Motor neuron (in vitro differentiated cells): ENCODE measurements around the gene PLAGL1. TPM values are rescaled to one million over a fixed set of nuclear protein-coding genes. Genes with fewer than 3 reads are reported as not detected.

Experiments
- ATAC-seq, 8 experiments: fragments of 200-7000 bp; cut with Tn5 transposase; replicated peaks in 6 of 8; 2 replicates each; pipeline ENCODE4 v1.8.0; 2021; ENCODE audit warnings: mild to moderate bottlenecking in 8 of 8, moderate library complexity in 8 of 8
- H3K27ac ChIP-seq, 2 donors: fragments of 250-450 bp; sonication (Bioruptor Pico); 2 replicates each; pipeline ENCODE4 v1.9.0; 2021; ENCODE audit warnings: antibody characterized with exemption in 2 of 2, mild to moderate bottlenecking in 2 of 2, moderate library complexity in 1 of 2
- H3K4me1 ChIP-seq, 2 donors: fragments of 250-450 bp; sonication (Bioruptor Pico); replicated peaks in 1 of 2; 2 replicates each; pipeline ENCODE4 v1.6.1; 2021; ENCODE audit warnings: antibody characterized with exemption in 2 of 2, mild to moderate bottlenecking in 2 of 2, moderate library complexity in 1 of 2
- H3K4me3 ChIP-seq, 5 donors: fragments of 250-450 bp; sonication (Bioruptor Pico); 2 replicates each; pipeline ENCODE4 v1.9.0; 2021; ENCODE audit warnings: antibody characterized with exemption in 5 of 5, mild to moderate bottlenecking in 5 of 5, moderate library complexity in 4 of 5
- WGBS, 10 experiments: fragments of 450-650 bp; shearing (Covaris generic); methylation state at CpG; one replicate each; pipeline ENCODE4 v1.0.0; 2022; 5-methylcytosine and 5-hydroxymethylcytosine counted together
- in situ Hi-C, 9 experiments: fragments of 400-800 bp; cut with MboI; loops; one replicate each; pipeline ENCODE4 v1.15.0; 2021; ENCODE audit warnings: low sequenced_read_pairs in 9 of 9, low pct_unique_long_range_greater_than_20kb in 2 of 9; ENCODE audit not compliant: unreplicated experiment in 9 of 9
- total RNA-seq, 8 experiments: library from RNA; unstranded; fragments of 300-600 nt; gene quantifications; 2 replicates each; pipeline versions ENCODE4 v1.2.3 to v1.2.4, GENCODE V29; 2022

Gene PLAGL1
- total RNA-seq, 8 experiments from 2014 or later, result 7.2 to 50.5 (median 18.9) TPM

DNA sequence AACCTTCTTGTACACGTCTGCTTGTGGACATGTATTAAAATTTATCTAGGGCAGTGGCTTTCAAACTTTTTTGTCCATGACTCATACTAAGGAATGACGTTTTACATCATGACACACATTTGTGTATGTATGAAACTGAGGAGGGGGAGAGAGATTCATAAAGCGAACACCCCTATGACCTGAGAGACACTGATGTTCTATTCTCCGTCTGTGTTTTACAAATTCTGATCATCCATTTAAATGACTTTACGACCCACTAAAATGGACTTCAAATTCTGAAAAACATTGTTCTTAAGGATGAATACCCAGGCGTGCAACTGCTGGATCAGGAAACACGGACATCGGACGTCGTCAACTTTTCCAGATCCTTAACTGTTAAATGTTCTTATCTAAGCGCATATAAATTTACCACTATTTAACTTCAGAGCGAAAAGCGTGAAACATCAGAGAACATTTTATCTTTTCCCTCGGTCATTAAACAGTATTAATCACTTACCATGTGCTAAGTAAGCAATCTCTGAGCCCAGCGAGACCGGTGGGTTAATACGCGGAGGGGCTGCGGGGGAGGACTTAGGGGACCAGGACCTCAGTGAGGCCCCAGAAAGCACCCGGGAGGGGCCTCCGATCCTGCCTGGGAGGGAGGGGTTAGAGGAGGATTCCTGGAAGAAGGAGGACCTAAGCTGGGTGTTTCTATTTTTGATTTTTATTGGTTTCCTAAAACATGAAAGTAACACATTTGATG, 1.2 kb downstream of the PLAGL1 start:
- WGBS, 10 experiments, result 4 to 75% (median 55%) methylated on average over 2 to 18 of the region's 21 CpGs
- no peak overlapping the region for H3K27ac ChIP-seq
- peak overlapping the region; percentile 51 to 65 (median 55) for H3K4me3 ChIP-seq
- ATAC-seq, result peak in 4 of 8 experiments; percentile 13 to 54 (median 33)
- H3K4me1 ChIP-seq, result peaks cover 0 to 5% of the 10 kb centered on the region in 2 donors
- in situ Hi-C loops, result loop anchor here in 4 of 9 experiments (25.0 kb wide), 2 partner anchors 420 to 445 kb away; no protein-coding TSS in a partner anchor

DNA sequence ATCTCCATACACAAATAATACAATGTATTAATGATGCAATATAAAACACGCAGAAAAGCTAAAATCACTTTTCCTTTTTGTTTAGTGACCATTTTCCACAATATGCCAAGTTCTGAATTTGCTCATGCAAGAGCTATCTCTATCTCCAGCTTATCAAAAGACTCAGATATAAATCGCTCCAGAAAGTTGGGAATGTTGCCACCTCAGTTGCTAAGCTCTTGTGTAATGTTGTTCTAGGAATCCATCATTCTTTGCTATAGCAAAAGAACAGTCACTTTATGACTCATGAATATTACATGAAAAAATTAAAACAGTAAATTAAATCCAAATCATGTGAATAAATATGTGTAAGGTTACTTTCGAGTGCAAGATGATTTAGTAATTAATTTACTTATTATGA, 8.7 kb downstream of the PLAGL1 start:
- WGBS, 10 experiments, result 64 to 96% (median 82%) methylated on average over 2 to 3 of the region's 3 CpGs
- Histone ChIP-seq H3K4me1 (no peaks in the 10 kb centered on the region), H3K27ac (no peak overlapping the region), H3K4me3 (no peak overlapping the region)
- in situ Hi-C loops, result no loop called here
- no peak for ATAC-seq

DNA sequence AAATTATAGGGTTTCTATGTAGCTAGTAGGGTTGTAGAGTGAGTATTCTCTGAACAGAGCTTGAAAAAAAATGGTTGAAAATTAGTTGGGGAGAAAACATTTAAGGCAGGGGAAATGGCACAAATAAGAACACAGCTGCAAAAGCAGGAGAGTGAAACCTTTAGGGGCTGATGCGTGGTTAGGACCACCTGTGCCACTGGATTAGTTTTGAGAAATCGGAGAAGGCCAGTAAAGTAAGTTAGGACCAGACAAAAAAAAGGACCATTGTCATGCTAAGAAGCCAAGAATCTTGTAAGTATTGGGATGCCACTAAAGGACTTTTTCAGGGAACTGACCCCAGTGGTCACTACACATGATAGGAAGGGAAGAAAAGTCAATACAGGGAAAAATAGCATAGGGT, 9.4 kb downstream of the PLAGL1 start:
- no peak for ATAC-seq
- H3K4me3 ChIP-seq, result no peak overlapping the region
- no peaks in the 10 kb centered on the region for H3K4me1 ChIP-seq
- 45 to 100% (median 86%) methylated on average over 1 to 2 of the region's 2 CpGs for WGBS, 10 experiments
- in situ Hi-C loops, result no loop called here
- no peak overlapping the region for H3K27ac ChIP-seq

DNA sequence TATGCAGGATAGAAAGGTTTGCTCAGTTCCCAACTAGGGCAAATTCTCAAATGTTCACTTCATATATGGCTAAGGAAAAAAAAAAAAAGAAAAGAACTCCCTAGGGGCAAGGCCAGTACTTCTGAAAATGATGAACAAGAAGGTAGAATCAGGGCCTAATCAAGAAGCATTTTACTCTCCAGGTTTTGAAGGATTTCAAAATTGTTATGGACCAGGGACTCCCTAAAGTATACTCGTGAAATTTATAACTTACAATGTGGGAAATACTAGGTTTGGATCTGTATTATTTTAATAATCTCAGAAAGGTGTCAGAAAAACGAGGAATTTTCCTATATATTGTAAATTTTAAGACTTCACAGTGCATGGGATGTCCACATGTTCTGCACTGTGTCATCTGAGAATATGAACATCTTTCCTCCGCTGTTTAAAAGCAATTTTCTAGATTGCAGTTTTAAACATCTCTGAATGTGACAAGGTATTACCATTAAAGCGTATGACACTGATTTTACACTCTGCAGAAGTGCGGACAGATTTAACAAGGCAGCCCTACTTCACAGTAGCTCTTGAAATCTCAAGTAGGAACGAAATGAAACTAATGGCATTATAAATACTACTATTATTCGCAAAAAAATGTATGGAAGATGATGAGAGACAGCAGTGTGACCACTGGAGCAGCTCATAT, 14.0 kb downstream of the PLAGL1 start:
- no peaks in the 10 kb centered on the region for H3K4me1 ChIP-seq
- in situ Hi-C loops, result no loop called here
- H3K27ac ChIP-seq, result no peak overlapping the region
- 54 to 96% (median 88%) methylated on average over 4 to 7 of the region's 7 CpGs for WGBS, 10 experiments
- H3K4me3 ChIP-seq, result no peak overlapping the region
- no peak for ATAC-seq

DNA sequence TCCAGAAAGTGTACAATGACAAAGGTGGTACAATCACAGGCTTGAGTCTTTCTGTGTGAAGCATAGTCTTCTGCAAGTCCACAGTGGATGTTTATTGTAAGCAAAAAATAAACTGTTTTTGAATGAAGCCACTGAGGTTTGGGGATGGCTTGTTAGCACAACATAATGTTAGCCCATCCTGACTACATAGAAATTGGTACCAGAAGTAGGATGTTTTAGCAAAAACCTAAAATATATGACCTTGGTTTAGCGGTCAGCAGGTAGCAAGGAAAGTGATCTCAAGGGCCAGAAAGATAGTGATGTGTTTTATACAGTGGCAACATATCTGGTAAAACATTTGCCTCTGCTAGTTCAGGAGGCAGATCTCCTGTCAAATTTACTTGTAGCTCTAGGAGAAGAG, 15.8 kb downstream of the PLAGL1 start:
- no peak overlapping the region for H3K4me3 ChIP-seq
- H3K4me1 ChIP-seq, result no peaks in the 10 kb centered on the region
- in situ Hi-C loops, result no loop called here
- WGBS, 10 experiments, result 75 to 100% (median 100%) methylated on average over 1 of the region's 1 CpG; no CpG with 5 or more reads in 6 of the 10 experiments
- no peak overlapping the region for H3K27ac ChIP-seq
- no peak for ATAC-seq

DNA sequence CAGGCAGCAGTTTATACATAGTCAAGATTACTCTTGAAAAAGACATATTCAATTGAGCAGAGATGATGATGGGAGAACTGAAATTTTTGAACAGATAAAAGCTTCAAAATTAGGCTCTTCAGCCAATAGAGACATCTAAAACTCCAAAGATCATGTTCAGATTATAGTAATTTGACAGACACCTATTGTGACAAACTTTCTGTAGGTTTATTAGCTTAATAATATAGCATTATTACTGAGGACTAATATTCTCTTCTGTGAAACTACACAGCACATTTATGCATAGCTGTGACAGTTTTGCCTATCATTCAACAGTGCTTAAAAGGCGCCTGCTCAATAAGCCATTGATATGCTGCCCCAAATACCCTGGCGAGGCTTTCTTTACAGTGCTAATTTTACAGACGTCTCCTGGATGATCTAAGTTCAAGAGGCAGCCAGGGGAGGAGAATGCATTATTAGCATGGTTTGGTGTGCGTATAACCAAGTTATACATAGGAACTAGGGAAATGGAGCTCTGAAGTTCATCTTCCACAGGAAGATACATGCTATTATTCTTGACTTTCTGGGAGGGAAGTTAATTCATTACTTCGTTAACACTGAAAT, 21.5 kb downstream of the PLAGL1 start:
- 43 to 100% (median 76%) methylated on average over 1 to 5 of the region's 5 CpGs for WGBS, 10 experiments
- in situ Hi-C loops, result no loop called here
- no peak overlapping the region for H3K27ac ChIP-seq
- H3K4me3 ChIP-seq, result no peak overlapping the region
- H3K4me1 ChIP-seq, result peaks cover 0 to 4% of the 10 kb centered on the region in 2 donors
- no peak for ATAC-seq

DNA sequence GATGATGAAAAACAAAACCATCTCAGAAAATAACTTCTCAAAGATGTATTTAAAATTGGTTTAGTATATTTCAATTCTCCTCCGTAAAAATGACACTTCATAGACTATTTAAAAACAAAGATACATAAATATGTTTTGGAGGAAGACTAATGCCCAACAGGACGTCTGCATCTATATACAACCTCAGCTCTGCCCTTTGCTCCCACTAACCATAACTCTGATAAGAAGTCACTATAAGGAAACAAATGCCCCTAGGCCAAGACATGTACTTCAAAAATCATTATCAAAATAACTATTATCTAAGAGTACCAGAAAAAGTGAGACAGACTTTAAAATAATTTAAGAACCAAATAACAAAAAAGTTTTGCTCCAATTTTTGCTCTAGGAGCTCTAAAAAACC, 23.4 kb downstream of the PLAGL1 start:
- Histone ChIP-seq H3K27ac (no peak overlapping the region), H3K4me3 (no peak overlapping the region), H3K4me1 (peaks cover 0 to 4% of the 10 kb centered on the region in 2 donors)
- WGBS, 10 experiments, result 25 to 100% (median 75%) methylated on average over 1 to 2 of the region's 2 CpGs; no CpG with 5 or more reads in 2 of the 10 experiments
- in situ Hi-C loops, result no loop called here
- no peak for ATAC-seq

DNA sequence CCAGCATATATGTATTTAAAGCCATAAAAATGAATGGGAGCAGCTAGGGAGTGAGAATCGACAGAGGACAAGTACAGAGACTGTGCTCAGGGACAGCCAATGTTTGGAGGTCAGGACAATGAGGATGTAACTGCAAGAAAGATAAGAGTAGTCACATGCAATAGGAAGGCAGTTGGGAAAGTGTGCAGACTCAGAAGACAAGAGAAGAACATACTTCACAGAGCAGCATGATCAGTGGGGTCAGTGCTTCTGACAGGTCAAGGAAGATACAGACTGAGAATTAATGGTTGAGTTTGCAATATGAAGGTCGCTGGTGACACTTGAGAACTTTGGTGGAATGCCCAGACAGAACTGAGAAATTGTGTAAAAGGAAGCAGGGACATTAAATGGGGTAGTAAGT, 25.1 kb downstream of the PLAGL1 start:
- Histone ChIP-seq H3K4me1 (peaks cover 0 to 4% of the 10 kb centered on the region in 2 donors), H3K27ac (no peak overlapping the region), H3K4me3 (no peak overlapping the region)
- WGBS, 10 experiments, result 33 to 100% (median 79%) methylated on average over 1 to 2 of the region's 2 CpGs
- in situ Hi-C loops, result no loop called here
- no peak for ATAC-seq

DNA sequence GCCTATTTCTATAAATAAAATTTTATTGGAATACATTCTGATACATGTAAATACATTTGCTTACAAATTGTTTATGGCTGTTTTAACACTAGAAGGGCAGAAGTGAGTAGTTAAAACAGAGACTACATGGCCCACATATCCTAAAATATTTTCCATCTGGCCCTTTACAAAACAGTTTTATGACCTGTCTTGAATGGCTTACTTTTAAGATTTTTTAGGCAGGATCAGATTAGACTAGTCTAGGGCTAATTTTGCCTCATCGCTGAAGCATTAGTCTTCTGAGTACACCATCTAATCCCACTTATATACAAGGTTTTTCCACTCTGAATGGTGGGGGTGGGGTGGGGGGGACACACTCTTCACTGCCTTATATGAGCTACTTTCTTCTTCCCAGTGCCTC, 27.1 kb downstream of the PLAGL1 start:
- no peak overlapping the region for H3K27ac ChIP-seq
- no peak for ATAC-seq
- in situ Hi-C loops, result no loop called here
- 88 to 100% (median 100%) methylated on average over 1 of the region's 1 CpG; no CpG with 5 or more reads in 7 of the 10 experiments for WGBS, 10 experiments
- no peak overlapping the region for H3K4me3 ChIP-seq
- peaks cover 0 to 4% of the 10 kb centered on the region in 2 donors for H3K4me1 ChIP-seq

DNA sequence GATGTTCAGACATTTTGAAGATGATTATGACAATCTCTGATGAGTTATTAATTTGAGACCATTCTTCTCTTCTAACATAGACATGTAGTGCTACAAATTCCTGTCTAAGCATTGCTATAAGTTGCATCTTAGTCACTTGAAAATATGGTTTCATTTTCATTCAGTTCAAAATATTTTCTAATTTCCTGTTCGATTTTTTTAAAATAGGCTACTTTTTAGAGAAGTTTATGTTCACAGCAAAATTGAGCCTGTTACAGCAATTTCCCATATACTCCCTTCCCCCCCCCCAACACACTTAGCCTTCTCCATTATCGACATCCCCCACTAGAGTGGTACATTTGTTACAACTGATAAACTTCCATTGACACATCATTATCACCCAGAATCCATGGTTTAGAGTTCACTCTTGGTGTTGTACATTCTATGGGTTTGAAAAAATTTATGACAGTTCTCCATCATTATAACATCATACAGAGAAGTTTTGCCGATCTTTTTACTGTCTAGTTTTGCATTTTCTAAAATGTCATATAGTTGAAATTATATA, 31.2 kb downstream of the PLAGL1 start:
- no peak overlapping the region for H3K27ac ChIP-seq
- in situ Hi-C loops, result no loop called here
- peaks cover 23 to 26% of the 10 kb centered on the region in 2 donors for H3K4me1 ChIP-seq
- WGBS, 10 experiments, result 56 to 100% (median 89%) methylated on average over 1 to 3 of the region's 3 CpGs
- H3K4me3 ChIP-seq, result no peak overlapping the region
- no peak for ATAC-seq

DNA sequence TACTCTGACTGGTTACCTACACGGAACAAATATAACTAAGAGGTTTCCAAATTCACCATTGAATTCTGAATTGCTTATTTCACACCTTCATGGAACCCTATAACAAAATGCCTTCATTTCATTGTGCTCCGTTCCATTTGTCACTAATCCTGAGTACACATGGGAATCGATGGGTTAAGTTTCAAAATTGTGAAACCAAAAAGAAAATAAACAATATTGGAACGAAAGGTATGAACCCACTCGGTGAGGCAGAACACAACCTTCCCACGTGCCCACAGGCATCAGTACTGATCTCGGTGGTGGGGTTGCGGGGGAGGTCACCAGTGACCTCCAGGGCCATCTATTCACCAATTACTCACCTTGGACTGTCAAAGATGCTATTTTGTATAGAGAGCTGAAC, 34.0 kb downstream of the PLAGL1 start:
- 20 to 80% (median 56%) methylated on average over 1 to 7 of the region's 8 CpGs; no CpG with 5 or more reads in 1 of the 10 experiments for WGBS, 10 experiments
- Histone ChIP-seq H3K4me1 (peaks cover 26 to 42% of the 10 kb centered on the region in 2 donors), H3K27ac (no peak overlapping the region), H3K4me3 (no peak overlapping the region)
- no peak for ATAC-seq
- in situ Hi-C loops, result no loop called here

DNA sequence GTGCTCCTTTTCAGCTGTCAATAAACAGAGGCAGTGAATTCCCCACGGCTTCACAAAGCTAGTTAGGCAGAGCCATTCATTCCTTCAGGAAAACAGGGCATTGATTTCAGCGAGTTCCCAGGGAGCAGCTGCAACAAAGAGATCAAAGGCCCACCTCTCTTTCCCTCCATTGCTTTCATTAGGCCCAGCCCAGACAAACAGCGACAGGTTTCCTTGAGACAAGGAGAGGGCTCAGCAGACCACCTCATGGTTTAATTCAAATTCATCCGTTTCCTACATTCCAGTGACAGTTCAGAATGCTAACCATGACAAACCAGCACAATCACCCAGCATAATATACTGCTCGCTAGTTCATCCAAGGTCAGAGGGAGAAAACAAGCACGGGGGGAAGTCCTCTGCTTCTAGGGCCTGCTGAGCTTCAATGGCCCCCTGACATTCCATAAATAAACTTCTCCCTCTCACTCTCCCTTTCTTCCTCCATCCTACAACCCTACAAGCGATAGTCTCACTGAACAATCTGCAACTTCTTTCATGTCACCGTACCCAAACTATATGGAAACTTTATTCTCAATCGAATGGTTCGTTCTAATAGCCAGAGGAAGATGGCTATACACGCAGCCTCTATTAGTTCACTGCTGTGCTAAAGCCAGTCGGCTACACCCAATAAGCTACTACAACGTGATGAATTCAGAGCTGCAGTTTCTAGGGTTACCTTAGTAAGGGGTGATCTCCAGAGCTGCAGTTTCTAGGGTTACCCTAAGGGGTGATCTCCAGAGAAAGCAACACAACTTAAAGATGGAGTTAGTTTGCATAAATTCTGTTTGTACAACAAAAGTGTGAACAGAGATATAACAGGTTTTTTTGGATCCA, 34.7 kb downstream of the PLAGL1 start:
- Histone ChIP-seq H3K27ac (peak overlapping the region; percentile 3 to 25), H3K4me3 (no peak overlapping the region), H3K4me1 (peaks cover 26 to 42% of the 10 kb centered on the region in 2 donors)
- WGBS, 10 experiments, result 0 to 86% (median 12%) methylated on average over 3 to 11 of the region's 13 CpGs
- in situ Hi-C loops, result no loop called here
- peak in 5 of 8 experiments; percentile 75 to 87 (median 86) for ATAC-seq
